NOMO-1 treated with dmso at 0.1 percent for 144 hours (cell line): ENCODE results near the gene B4GALNT2.
A peak's percentile ranks its signal among the peaks of the same experiment; 100 is the strongest.
"Not testable (repeated sequence)": the region's sequence is repeated elsewhere in the genome, so short reads cannot be mapped to it uniquely, and the experiment has no call there.

Experiments used
- DNase-seq: peaks from one replicate; lab custom pipeline; 2025; ENCODE audit not compliant: unreplicated experiment; lab: John Stamatoyannopoulos, UW

Gene B4GALNT2

DNA sequence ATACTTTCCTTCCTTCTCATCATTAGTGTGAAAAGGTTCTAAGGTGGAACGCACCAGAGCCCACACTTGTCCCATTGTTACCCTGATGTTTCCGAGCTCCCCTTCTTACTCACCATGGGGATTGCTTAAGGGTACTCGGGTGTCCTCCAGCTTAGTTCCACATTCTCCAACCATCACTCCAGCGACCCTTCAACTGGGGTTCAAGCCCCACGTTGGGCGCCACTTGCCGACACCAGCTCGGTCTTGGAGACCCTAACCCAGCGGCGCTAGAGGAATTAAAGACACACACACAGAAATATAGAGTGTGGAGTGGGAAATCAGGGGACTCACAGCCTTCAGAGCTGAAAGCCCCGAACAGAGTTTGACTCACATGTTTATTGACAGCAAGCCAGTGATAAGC is 43.4 kb downstream of the B4GALNT2 start:
- DNase-seq = not testable (repeated sequence)

- DNase-seq = peak; percentile 37
Observed at GRCh38 chr17:49180303-49180702, 47.7 kb downstream of the B4GALNT2 start.

- no peak for DNase-seq
Observed at GRCh38 chr17:49180998-49181635, 48.5 kb downstream of the B4GALNT2 start.

GRCh38 chr17:49183341-49183740 is 50.8 kb downstream of the B4GALNT2 start:
- DNase-seq = no peak

- DNase-seq = no peak
Observed at GRCh38 chr17:49183801-49184200, 51.2 kb downstream of the B4GALNT2 start.

DNA sequence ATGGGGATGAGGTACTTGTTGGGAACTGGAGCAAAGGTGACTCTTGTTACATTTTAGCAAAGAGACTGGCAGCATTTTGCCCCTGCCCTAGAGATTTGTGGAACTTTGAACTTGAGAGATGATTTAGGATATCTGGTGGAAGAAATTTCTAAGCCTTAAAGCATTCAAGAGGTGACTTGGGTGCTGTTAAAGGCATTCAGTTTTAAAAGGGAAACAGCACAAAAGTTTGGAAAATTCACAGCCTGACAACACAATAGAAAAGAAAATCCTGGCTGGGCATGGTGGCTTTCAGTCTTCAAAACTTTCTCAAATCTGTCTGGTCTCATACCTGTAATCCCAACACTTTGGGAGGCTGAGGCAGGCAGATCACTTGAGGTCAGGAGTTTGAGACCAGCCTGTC is 52.0 kb downstream of the B4GALNT2 start:
- not testable (repeated sequence) for DNase-seq

DNA sequence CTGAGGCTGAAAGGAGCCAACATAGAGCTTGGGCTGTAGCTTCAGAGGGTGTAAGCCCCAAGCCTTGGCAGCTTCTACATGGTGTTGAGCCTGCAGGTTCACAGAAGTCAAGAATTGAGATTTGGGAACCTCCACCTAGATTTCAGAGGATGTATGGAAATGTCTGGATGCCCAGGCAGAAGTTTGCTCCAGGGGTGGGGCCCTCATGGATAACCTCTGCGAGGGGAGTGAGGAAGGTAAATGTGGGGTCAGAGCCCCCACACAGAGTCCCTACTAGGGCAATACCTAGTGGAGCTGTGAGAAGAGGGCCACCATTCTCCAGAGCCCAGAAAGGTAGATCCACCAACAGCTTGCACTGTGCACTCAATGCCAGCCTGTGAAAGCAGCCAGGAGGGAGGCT is 52.8 kb downstream of the B4GALNT2 start:
- DNase-seq = not testable (repeated sequence)

DNA sequence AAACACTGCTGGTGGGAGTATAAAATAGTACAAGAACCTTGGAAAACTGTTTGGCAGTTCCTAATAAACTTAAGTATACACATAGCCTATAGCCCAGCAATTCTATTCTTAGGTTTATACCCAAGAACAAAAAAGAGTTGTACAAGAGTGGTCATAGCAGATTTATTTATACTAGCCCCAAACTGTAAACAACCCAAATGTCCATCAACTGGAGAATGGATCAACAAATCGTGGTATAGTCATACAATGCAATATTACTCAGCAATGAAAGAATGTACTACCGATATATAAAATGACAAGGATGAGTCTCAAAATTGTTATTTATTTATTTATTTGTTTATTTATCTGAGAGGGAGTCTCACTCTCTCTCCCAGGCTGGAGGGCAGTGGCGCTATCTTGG is 54.7 kb downstream of the B4GALNT2 start:
- no peak for DNase-seq

- no peak for DNase-seq
Observed at GRCh38 chr17:49190932-49191331, 58.4 kb downstream of the B4GALNT2 start.

- no peak for DNase-seq
Observed at GRCh38 chr17:49191409-49191916, 58.9 kb downstream of the B4GALNT2 start.

DNA sequence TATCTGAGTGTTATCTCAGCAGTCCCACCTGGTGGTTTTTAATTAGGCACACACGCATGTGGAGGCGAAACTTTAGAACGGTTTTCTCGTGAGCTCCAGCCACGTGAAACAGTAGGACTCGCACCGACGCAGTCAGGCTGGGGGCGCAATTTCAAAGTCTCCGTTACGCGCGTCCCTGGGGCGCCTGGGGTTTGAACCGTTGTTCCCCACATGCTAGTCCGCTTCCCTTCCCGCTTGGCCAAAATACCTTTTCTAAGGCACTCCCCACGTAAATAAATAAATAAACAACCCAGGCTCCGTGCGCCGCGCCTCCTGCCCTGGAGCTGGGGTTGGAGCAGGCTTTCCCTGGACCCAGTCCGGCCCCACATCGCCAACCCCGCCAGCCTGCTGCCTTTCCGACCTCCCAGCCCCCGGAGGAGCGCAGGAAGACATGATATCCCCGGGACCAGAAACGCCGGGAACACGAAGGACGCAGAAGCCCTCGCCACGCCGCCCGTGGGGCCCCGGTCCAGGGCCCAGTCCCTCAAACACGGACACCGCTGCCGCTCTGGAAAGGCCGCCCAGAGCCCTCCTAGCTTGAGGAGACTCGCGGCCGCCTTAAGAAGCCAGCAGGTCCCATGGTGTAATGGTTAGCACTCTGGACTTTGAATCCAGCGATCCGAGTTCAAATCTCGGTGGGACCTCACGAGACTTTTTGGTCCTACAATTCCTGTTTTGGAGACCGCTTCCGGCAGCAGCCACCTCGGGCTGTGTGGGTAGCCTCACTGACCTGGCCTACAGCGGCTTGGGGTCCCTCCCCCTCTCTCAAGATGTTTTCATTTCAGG is 59.6 kb downstream of the B4GALNT2 start:
- DNase-seq = peak; percentile 94

GRCh38 chr17:49193513-49194296 is 61.1 kb downstream of the B4GALNT2 start:
- DNase-seq = peak; percentile 13

DNA sequence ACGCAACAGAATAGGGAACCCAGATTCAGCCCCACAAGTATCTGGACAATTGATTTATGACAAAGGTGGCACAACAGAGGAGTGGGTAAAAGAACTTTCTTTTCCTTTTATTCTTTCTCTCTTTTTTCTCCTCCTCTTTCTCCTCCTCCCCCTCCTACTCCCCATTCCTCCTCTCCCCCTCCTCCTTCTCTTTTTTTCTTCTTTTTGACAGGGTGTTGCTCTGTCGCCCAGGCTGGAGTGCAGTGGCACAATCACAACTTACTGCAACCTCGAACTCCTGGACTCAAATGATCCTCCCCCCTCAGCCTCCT is 61.7 kb downstream of the B4GALNT2 start:
- DNase-seq = no peak

DNA sequence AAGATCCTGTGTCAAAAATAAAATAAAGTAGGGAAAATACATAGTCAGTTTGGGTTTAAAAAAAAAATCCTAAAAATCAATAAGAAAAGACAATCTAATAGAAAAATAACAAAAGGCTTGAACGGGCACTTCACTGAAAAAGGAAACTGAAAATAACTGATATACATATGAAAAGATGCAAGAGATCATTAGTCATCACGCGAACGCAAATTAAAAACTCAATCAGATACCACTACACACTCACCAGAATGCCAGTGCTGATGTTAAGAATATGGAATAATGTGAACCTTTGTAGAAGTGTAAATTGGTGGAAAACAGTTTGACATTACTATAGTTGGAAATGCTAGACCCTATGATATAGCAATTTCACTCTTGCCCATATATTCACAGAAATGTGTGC is 63.2 kb downstream of the B4GALNT2 start:
- no peak for DNase-seq

- DNase-seq = no peak
Observed at GRCh38 chr17:49196520-49196919, 64.0 kb downstream of the B4GALNT2 start.

GRCh38 chr17:49197346-49197998 is 64.9 kb downstream of the B4GALNT2 start:
- DNase-seq = no peak

GRCh38 chr17:49198211-49198610 is 65.6 kb downstream of the B4GALNT2 start:
- no peak for DNase-seq

DNA sequence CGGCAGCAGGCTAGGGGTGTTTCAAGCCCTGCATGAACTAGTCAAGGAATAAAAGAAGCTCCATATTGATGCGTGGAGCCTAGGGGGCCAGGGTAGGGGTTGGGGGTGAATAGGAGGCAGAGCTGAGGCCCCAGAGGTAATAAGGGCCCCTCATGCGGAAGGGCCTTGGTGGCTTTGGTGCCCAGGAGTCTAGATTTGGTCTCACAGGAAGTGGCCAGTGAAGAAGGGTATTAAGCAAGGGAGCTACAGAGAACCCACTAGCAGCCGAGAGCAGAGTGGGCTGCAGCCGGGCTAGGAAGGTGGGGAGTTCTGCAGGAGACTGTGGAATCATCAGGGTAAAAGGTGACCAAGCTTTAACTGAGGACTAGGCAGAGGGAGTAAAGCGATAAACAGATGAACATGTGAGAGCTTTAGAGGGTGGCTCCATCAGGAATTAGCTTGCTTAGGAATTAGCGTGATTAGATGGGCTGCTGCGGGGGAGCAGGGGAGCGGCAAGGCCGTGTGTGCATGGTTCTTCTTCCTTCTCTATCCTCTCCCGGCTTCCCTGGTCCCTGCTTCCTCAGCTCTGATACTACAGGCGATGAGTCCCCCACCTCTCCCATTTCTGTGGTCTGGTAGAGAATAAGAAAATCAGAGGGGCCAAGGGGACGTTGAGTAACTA is 68.0 kb downstream of the B4GALNT2 start:
- no peak for DNase-seq

DNA sequence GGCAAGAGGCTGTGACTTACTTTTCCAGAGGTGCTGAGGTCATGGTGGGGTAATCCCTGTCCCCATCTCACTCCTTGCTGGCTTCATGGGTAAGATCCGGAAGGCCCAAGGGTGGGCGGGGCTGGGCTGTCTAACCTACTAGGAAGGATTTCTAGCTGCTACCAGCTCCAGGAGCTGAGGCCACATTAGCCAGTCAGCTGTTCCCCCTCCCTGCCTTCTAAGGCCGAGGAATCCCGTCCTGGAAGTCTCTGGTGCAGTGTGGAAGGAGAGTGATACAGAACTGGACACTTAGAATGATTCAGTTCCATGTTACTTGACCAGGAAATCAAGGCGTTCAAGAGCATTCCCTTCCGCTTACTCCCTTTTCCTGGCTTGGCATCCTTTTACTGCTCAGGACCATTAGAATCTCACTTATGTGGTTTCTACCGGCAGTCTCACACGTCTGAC is 68.9 kb downstream of the B4GALNT2 start:
- DNase-seq = no peak

- DNase-seq = no peak
Observed at GRCh38 chr17:49203796-49204195, 71.2 kb downstream of the B4GALNT2 start.

DNA sequence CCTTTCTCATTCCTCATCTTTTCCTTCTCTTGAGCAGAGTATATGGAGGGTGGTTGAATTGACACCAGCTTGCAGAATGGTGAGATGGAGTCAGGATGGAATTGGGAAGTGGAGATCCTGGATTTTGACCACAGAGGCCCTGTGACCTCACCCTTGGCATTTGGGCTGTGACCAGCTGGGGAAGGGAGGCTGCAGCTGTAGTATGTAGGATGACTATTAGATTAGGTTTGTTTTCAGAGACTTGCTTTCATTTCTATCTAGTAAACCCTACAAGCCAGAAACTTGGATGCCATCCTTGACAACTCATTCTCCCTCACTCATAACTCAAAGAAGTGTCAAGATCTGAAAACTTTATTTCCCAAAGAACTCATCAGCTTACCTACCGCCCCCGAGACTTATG is 71.9 kb downstream of the B4GALNT2 start:
- no peak for DNase-seq
